ENCODE data around the gene PCK1. TPM values are rescaled to one million over a fixed set of nuclear protein-coding genes. Genes with fewer than 3 reads are reported as not detected.
A peak's percentile ranks its signal among the peaks of the same experiment; 100 is the strongest.

Gene PCK1
- total and polyA plus RNA-seq, 4 donors, result 8.9 to 532 (median 314) TPM

DNA sequence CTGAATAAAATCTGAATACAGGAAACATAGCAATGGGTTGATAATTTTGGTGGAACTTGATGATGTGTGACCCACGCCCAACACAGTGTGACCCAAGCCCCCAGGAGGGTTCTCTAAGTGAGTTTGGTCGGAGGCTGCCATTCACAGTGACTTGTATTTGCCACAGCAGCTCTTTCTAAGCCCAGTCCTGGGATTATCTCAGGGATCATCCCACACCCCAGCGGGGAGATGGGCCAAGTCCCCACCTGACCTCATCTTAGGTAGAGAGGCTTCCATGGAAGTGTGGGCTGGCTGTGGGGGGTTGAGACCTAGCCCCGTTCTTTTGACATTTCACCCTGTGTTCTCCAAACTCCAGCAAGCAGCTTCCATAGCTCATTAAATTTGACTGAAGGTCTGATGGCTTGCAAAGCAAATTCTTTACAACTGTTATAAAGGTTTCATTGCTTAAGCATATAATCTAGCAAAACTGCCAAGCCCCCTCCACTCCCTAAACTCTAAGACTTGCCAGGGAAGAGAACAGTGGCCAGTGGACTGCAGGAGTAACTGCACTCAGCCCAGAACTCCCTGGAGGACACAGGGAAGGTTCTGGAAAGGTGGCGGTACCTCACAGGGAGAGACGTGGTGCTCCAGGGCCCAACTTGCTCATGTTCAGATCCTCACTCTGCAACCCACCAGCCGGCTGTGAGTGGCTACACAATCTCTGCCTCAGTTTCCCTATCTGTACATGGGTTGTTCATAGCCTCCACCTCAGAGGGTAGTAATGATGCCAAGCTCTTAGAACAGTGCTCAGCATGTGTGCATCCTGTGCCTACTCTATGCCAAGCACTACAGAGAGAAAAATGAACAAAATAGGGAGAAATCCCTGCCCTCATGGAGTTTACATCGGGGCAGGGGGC, 1.0 kb upstream of the PCK1 start:
- Histone ChIP-seq H3K27me3 (ENCODE audit: control insufficient read depth in 4 of 4, insufficient read depth in 4 of 4, low read length in 3 of 4) (no peaks in the 10 kb centered on the region), H3K4me3 (ENCODE audit: low read depth in 1 of 3, low read length in 3 of 3) (no peak overlapping the region), H3K9me3 (ENCODE audit: control insufficient read depth in 4 of 4, low read length in 3 of 4) (no peaks in the 10 kb centered on the region), H3K36me3 (ENCODE audit: control insufficient read depth in 4 of 4, insufficient read depth in 3 of 4, low read depth in 1 of 4, low read length in 3 of 4) (peaks cover 0 to 5% (median 0%) of the 10 kb centered on the region in 4 donors), H3K27ac (ENCODE audit: low read depth in 1 of 2, low read length in 2 of 2) (peak overlapping the region; percentile 89 to 92), H3K4me1 (ENCODE audit: control insufficient read depth in 4 of 4, insufficient read depth in 4 of 4, low read length in 3 of 4) (peaks cover 9 to 64% (median 32%) of the 10 kb centered on the region in 4 donors), H3K9ac (ENCODE audit: low read depth in 1 of 2, low read length in 2 of 2) (no peak overlapping the region)
- no peak for TF ChIP-seq YY1 (IDR thresholded peaks at IDR 0.05)
- TF ChIP-seq, protein P1, sequence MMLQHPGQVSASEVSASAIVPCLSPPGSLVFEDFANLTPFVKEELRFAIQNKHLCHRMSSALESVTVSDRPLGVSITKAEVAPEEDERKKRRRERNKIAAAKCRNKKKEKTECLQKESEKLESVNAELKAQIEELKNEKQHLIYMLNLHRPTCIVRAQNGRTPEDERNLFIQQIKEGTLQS (IDR thresholded peaks at IDR 0.05), result no peak
- no peak for TF ChIP-seq GABPA (IDR thresholded peaks at IDR 0.05 in 1 of 2, conservative IDR thresholded peaks at IDR 0.05 in 1 of 2)
- TF ChIP-seq NR2F2 (IDR thresholded peaks at IDR 0.05), result no peak
- no peak for TF ChIP-seq CTCF (IDR thresholded peaks at IDR 0.05; ENCODE audit: low read depth, low read length, missing input control)
- TF ChIP-seq EGR1 (IDR thresholded peaks at IDR 0.05; ENCODE audit: low read depth in 2 of 2), result no peak
- TF ChIP-seq HNF4A (conservative IDR thresholded peaks at IDR 0.05), result no peak
- no peak for TF ChIP-seq REST (IDR thresholded peaks at IDR 0.05)
- no peak for TF ChIP-seq ZBTB33 (IDR thresholded peaks at IDR 0.05)
- no peak for TF ChIP-seq FOXA1 (IDR thresholded peaks at IDR 0.05)
- no peak for TF ChIP-seq HNF4G (IDR thresholded peaks at IDR 0.05)
- no peak for TF ChIP-seq FOXA2 (IDR thresholded peaks at IDR 0.05)
- no peak for TF ChIP-seq JUND (IDR thresholded peaks at IDR 0.05)
- no peak for TF ChIP-seq RXRA (IDR thresholded peaks at IDR 0.05)
- DNase-seq (ENCODE audit: low spot score), result no peak
- 72% methylated on average over 8 of the region's 8 CpGs for WGBS
